HepG2 (cell line): ENCODE measurements around the gene CNGA3. TPM values are rescaled to one million over a fixed set of nuclear protein-coding genes. Genes with fewer than 3 reads are reported as not detected.

Experiments used
- AHR ChIP-seq: IDR thresholded peaks from 2 replicates; pipeline ENCODE4 v1.6.1; 2018; ENCODE audit warnings: missing genetic modification reagents, missing compliant biosample characterization
- ARID2 ChIP-seq: sonication (generic); formaldehyde crosslinking; IDR thresholded peaks from 2 replicates; pipeline ENCODE4 v1.8.1; 2022; ENCODE audit warnings: mild to moderate bottlenecking, missing genetic modification reagents, borderline replicate concordance
- ARID5B ChIP-seq: IDR thresholded peaks from 2 replicates; pipeline ENCODE4 v1.4.0; 2020; ENCODE audit warnings: mild to moderate bottlenecking, missing genetic modification reagents
- CEBPG ChIP-seq: IDR thresholded peaks from 2 replicates; pipeline ENCODE4 v1.6.1; 2016
- CREB3 ChIP-seq: sonication (generic); formaldehyde crosslinking; IDR thresholded peaks from 2 replicates; pipeline ENCODE4 v1.5.0; 2020; ENCODE audit warnings: missing genetic modification reagents
- FOXK2 ChIP-seq: fragments of 450-650 bp; IDR thresholded peaks from 2 replicates; pipeline ENCODE4 v1.6.1; 2016
- GFI1 ChIP-seq: sonication (generic); formaldehyde crosslinking; IDR thresholded peaks from 2 replicates; pipeline ENCODE4 v1.5.0; 2020; ENCODE audit warnings: missing genetic modification reagents, mild to moderate bottlenecking, borderline replicate concordance
- GLMP ChIP-seq: sonication (generic); formaldehyde crosslinking; IDR thresholded peaks from 2 replicates; pipeline ENCODE4 v1.9.0; 2021; ENCODE audit warnings: missing genetic modification reagents, mild to moderate bottlenecking, borderline replicate concordance
- ISX ChIP-seq: sonication (generic); formaldehyde crosslinking; conservative IDR thresholded peaks from 2 replicates; pipeline ENCODE4 v1.5.0; 2020; ENCODE audit warnings: missing genetic modification reagents
- KDM3A ChIP-seq: IDR thresholded peaks from 2 replicates; pipeline ENCODE4 v1.6.1; 2018; ENCODE audit warnings: low read depth, missing compliant biosample characterization
- MBD4 ChIP-seq: IDR thresholded peaks from 2 replicates; pipeline ENCODE4 v1.6.1; 2012; ENCODE audit warnings: low read length, inconsistent platforms, borderline replicate concordance
- NFE2L1 ChIP-seq: sonication (generic); formaldehyde crosslinking; IDR thresholded peaks from 2 replicates; pipeline ENCODE4 v1.4.0; 2020; ENCODE audit warnings: missing genetic modification reagents, mild to moderate bottlenecking, borderline replicate concordance
- POLR2G ChIP-seq: fragments of 200-400 bp; formaldehyde crosslinking; IDR thresholded peaks from 2 replicates; pipeline ENCODE4 v1.6.1; 2018; ENCODE audit warnings: mild to moderate bottlenecking, low read depth, low read length, moderate library complexity
- REPIN1 ChIP-seq: sonication (generic); formaldehyde crosslinking; IDR thresholded peaks from 2 replicates; pipeline ENCODE4 v1.8.0; 2022; ENCODE audit warnings: missing genetic modification reagents, low read depth, mild to moderate bottlenecking, borderline replicate concordance
- RFXAP ChIP-seq: sonication (generic); formaldehyde crosslinking; IDR thresholded peaks from 2 replicates; pipeline ENCODE4 v1.4.0; 2020; ENCODE audit warnings: missing genetic modification reagents, borderline replicate concordance
- SRSF9 ChIP-seq: fragments of 200-400 bp; formaldehyde crosslinking; IDR thresholded peaks from 2 replicates; pipeline ENCODE4 v1.6.1; 2018; ENCODE audit warnings: borderline replicate concordance, mild to moderate bottlenecking, low read depth, low read length; ENCODE audit not compliant: insufficient read depth, poor library complexity, severe bottlenecking
- TCF7 ChIP-seq: sonication (generic); IDR thresholded peaks from 2 replicates; pipeline ENCODE4 v1.6.1; 2016; ENCODE audit warnings: antibody characterized with exemption, low read depth
- TSC22D2 ChIP-seq: sonication (generic); formaldehyde crosslinking; IDR thresholded peaks from 2 replicates; pipeline ENCODE4 v1.5.1; 2020; ENCODE audit warnings: missing genetic modification reagents, mild to moderate bottlenecking, borderline replicate concordance
- ZBTB38 ChIP-seq: sonication (generic); formaldehyde crosslinking; IDR thresholded peaks from 2 replicates; pipeline ENCODE4 v1.5.1; 2020; ENCODE audit warnings: mild to moderate bottlenecking, missing genetic modification reagents
- ZNF232 ChIP-seq: sonication (generic); formaldehyde crosslinking; IDR thresholded peaks from 2 replicates; pipeline ENCODE4 v1.4.0; 2020; ENCODE audit warnings: missing genetic modification reagents, borderline replicate concordance
- ZNF276 ChIP-seq: sonication (generic); formaldehyde crosslinking; IDR thresholded peaks from 2 replicates; pipeline ENCODE4 v1.4.0; 2020; ENCODE audit warnings: mild to moderate bottlenecking, low read depth, missing genetic modification reagents
- ZNF34 ChIP-seq: sonication (generic); formaldehyde crosslinking; IDR thresholded peaks from 2 replicates; pipeline ENCODE4 v1.4.0; 2020; ENCODE audit warnings: mild to moderate bottlenecking, missing genetic modification reagents, borderline replicate concordance
- ZNF354B ChIP-seq: sonication (generic); formaldehyde crosslinking; IDR thresholded peaks from 2 replicates; pipeline ENCODE4 v1.8.0; 2022; ENCODE audit warnings: mild to moderate bottlenecking, missing genetic modification reagents
- ZNF776 ChIP-seq: sonication (generic); formaldehyde crosslinking; IDR thresholded peaks from 2 replicates; pipeline ENCODE4 v1.4.0; 2020; ENCODE audit warnings: mild to moderate bottlenecking, missing genetic modification reagents
- polyA plus RNA-seq, 8 experiments: library from polyadenylated mRNA; depleted of rRNA in 3 of 8; stranded (reverse) in 7 of 8; unstranded in 1 of 8; fragments of >200 nt; fragmentation: Illumina TruSeq in 4 of 8; extraction: Trizol in 4 of 8; gene quantifications; 2 replicates each; pipeline versions ENCODE4 v1.2.1 to v1.2.3, GENCODE V29; 2011 to 2016; ENCODE audit warnings: low read depth in 4 of 8, missing spikeins in 1 of 8, mixed read lengths in 1 of 8; ENCODE audit not compliant: insufficient read depth in 1 of 8
- total RNA-seq, 5 experiments: library from RNA; depleted of rRNA; stranded (reverse); fragments of >200 nt; fragmentation: Illumina TruSeq; extraction: Trizol; gene quantifications; 2 replicates each; pipeline ENCODE4 v1.2.3, GENCODE V29; 2016; ENCODE audit warnings: low read depth in 1 of 5

Gene CNGA3
- total and polyA plus RNA-seq, 2 of the 13 experiments (the other 11 are each of a cell fraction or from before 2014, with no cell fraction given), result not detected

- TF ChIP-seq FOXK2 (no peak), TCF7 (no peak), ISX (CRISPR knock-in tag) (no peak), REPIN1 (peak; percentile 73; the same call in 1 of the 2 replicates), ARID5B (peak; percentile 30; the same call in 1 of the 2 replicates), SRSF9 (no peak), GFI1 (CRISPR knock-in tag) (no peak), GLMP (no peak), ZBTB38 (CRISPR knock-in tag) (no peak), NFE2L1 (CRISPR knock-in tag) (no peak), ZNF34 (CRISPR knock-in tag) (no peak), ZNF276 (no peak), TSC22D2 (CRISPR knock-in tag) (no peak), POLR2G (no peak), KDM3A (CRISPR knock-in tag) (0 out of 2 replicates have a peak, but pooled peaks have one; percentile 43), MBD4 (no peak), ZNF354B (CRISPR knock-in tag) (no peak), ZNF232 (no peak), CREB3 (CRISPR knock-in tag) (no peak), ARID2 (CRISPR knock-in tag) (no peak), CEBPG (CRISPR knock-in tag) (peak; percentile 74), RFXAP (no peak), AHR (CRISPR knock-in tag) (no peak), ZNF776 (no peak)
These were observed 38.9 kb downstream of the CNGA3 start (continued) for GRCh38 chr2:98385050-98385699.
